Vagina (tissue), 2 donors: Measurements from ENCODE around the gene CIBAR2. TPM values are rescaled to one million over a fixed set of nuclear protein-coding genes. Genes with fewer than 3 reads are reported as not detected.
"Not testable (repeated sequence)": the region's sequence is repeated elsewhere in the genome, so short reads cannot be mapped to it uniquely, and the experiment has no call there.

Experiments
- DNase-seq, 2 donors: peaks; one replicate each; pipeline ENCODE4 v3.0.0-alpha.2; 2017; ENCODE audit errors: extremely low spot score in 2 of 2
- H3K27ac ChIP-seq: fragments of 200-600 bp; sonication (generic); one replicate; pipeline ENCODE4 v1.5.1; 2019
- H3K27me3 ChIP-seq: fragments of 200-600 bp; sonication (generic); one replicate; pipeline ENCODE4 v1.5.1; 2019
- H3K36me3 ChIP-seq, 2 donors: fragments of 200-600 bp; sonication (generic); one replicate each; pipeline ENCODE4 v1.5.1; 2017 to 2019
- H3K4me1 ChIP-seq: fragments of 200-600 bp; sonication (generic); one replicate; pipeline ENCODE4 v1.5.1; 2019
- H3K4me3 ChIP-seq, 2 donors: fragments of 200-600 bp; sonication (generic); 1 replicate in 1 of 2; 2 replicates in 1 of 2; pipeline ENCODE4 v1.5.1; 2016 to 2019
- H3K9me3 ChIP-seq: fragments of 200-600 bp; sonication (generic); one replicate; pipeline ENCODE4 v1.5.1; 2019
- POLR2A ChIP-seq, 2 donors: fragments of 450-650 bp; IDR thresholded peaks; one replicate each; pipeline ENCODE4 v1.6.1; 2017; ENCODE audit warnings: antibody characterized with exemption in 2 of 2, mild to moderate bottlenecking in 2 of 2, moderate library complexity in 2 of 2
- POLR2AphosphoS5 ChIP-seq, 2 donors: sonication (generic); formaldehyde crosslinking; IDR thresholded peaks; one replicate each; pipeline ENCODE4 v1.9.0; 2017; ENCODE audit warnings: antibody characterized with exemption in 2 of 2, mild to moderate bottlenecking in 2 of 2, low read depth in 1 of 2; ENCODE audit not compliant: insufficient read depth in 1 of 2
- intact Hi-C: fragments of 100-400 bp; cut with DNase I; formaldehyde crosslinking; loops from one replicate; pipeline ENCODE4 v1.15.1; 2023
- total RNA-seq: library from RNA; depleted of rRNA; stranded (reverse); fragments of >200 nt; gene quantifications from one replicate; pipeline ENCODE4 v1.2.3, GENCODE V29; 2016
- TF ChIP-seq, protein P1 (sequence below), 3 experiments: fragments of 450-650 bp in 2 of 3; fragments of 200-600 bp in 1 of 3; sonication (generic) in 1 of 3; IDR thresholded peaks; one replicate each; pipeline ENCODE4 v1.5.1; 2017 to 2019; ENCODE audit warnings: antibody characterized with exemption in 3 of 3, mild to moderate bottlenecking in 2 of 3, moderate library complexity in 2 of 3

CIBAR2 gene
- total RNA-seq, 1 donor from 2014 or later, result not detected

GRCh38 chr16:85124636-85125346, 12.5 kb upstream of the CIBAR2 start:
- Histone ChIP-seq H3K27me3 (no peaks in the 10 kb centered on the region), H3K4me1 (peaks cover 46% of the 10 kb centered on the region), H3K9me3 (no peaks in the 10 kb centered on the region), H3K36me3 (no peaks in the 10 kb centered on the region), H3K27ac (peak overlapping the region; percentile 76), H3K4me3 (no peak overlapping the region)
- intact Hi-C loops, result loop anchor here (5.0 to 10.0 kb wide), 2 partner anchors 38 to 110 kb away; no protein-coding TSS in a partner anchor
- DNase-seq, result no peak
- no peak for TF ChIP-seq POLR2A (IDR thresholded peaks at IDR 0.05)
- TF ChIP-seq, protein P1, sequence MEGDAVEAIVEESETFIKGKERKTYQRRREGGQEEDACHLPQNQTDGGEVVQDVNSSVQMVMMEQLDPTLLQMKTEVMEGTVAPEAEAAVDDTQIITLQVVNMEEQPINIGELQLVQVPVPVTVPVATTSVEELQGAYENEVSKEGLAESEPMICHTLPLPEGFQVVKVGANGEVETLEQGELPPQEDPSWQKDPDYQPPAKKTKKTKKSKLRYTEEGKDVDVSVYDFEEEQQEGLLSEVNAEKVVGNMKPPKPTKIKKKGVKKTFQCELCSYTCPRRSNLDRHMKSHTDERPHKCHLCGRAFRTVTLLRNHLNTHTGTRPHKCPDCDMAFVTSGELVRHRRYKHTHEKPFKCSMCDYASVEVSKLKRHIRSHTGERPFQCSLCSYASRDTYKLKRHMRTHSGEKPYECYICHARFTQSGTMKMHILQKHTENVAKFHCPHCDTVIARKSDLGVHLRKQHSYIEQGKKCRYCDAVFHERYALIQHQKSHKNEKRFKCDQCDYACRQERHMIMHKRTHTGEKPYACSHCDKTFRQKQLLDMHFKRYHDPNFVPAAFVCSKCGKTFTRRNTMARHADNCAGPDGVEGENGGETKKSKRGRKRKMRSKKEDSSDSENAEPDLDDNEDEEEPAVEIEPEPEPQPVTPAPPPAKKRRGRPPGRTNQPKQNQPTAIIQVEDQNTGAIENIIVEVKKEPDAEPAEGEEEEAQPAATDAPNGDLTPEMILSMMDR (IDR thresholded peaks at IDR 0.05), result no peak
- no peak for TF ChIP-seq POLR2AphosphoS5 (IDR thresholded peaks at IDR 0.05; ENCODE audit: insufficient read depth in 1 of 2, low read depth in 1 of 2)

GRCh38 chr16:85123891-85124635, 11.8 kb upstream of the CIBAR2 start:
- H3K4me3 ChIP-seq, result peak overlapping the region in 1 of 2 donors; percentile 9
- peak overlapping the region; percentile 76 for H3K27ac ChIP-seq
- H3K9me3 ChIP-seq, result no peaks in the 10 kb centered on the region
- no peaks in the 10 kb centered on the region for H3K27me3 ChIP-seq
- DNase-seq, result no peak
- peak in 1 of 2 donors; percentile 93 for TF ChIP-seq POLR2AphosphoS5 (IDR thresholded peaks at IDR 0.05; ENCODE audit: insufficient read depth in 1 of 2, low read depth in 1 of 2)
- TF ChIP-seq, protein P1 (IDR thresholded peaks at IDR 0.05), result no peak
- intact Hi-C loops, result loop anchor here (10.0 kb wide), 1 partner anchor 111 kb away; no protein-coding TSS in a partner anchor
- no peaks in the 10 kb centered on the region for H3K36me3 ChIP-seq
- H3K4me1 ChIP-seq, result peaks cover 39% of the 10 kb centered on the region

DNA sequence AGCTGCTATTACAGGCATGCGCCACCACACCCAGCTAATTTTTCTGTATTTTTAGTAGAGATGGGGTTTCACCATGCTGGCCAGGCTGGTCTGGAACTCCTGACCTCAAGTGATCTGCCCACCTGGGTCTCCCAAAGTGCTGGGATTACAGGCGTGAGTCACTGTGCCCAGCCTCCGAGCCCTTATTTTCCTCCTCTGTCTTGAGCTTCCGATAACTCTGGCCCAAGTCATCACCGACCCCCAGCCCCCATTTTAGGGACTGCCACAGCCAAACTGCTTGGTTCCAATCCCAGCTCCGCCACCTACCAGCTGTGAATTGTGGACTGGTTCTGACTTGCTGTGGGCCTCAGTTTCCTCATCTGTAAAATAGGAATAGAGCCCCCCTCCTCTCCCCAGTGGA, 11.2 kb upstream of the CIBAR2 start:
- intact Hi-C loops, result loop anchor here (10.0 kb wide), 1 partner anchor 111 kb away; no protein-coding TSS in a partner anchor
- Histone ChIP-seq H3K27ac (peak overlapping the region; percentile 76), H3K4me3 (peak overlapping the region in 1 of 2 donors; percentile 9), H3K4me1 (peaks cover 38% of the 10 kb centered on the region)
- H3K27me3 ChIP-seq, H3K36me3 ChIP-seq, DNase-seq, H3K9me3 ChIP-seq: not testable (repeated sequence)

GRCh38 chr16:85120006-85120340, 7.7 kb upstream of the CIBAR2 start:
- TF ChIP-seq POLR2AphosphoS5 (IDR thresholded peaks at IDR 0.05; ENCODE audit: insufficient read depth in 1 of 2, low read depth in 1 of 2) (no peak), POLR2A (IDR thresholded peaks at IDR 0.05) (no peak)
- TF ChIP-seq, protein P1 (IDR thresholded peaks at IDR 0.05), result no peak
- Histone ChIP-seq H3K27ac (no peak overlapping the region), H3K36me3 (no peaks in the 10 kb centered on the region), H3K9me3 (no peaks in the 10 kb centered on the region), H3K27me3 (no peaks in the 10 kb centered on the region), H3K4me1 (peaks cover 16% of the 10 kb centered on the region), H3K4me3 (no peak overlapping the region)
- intact Hi-C loops, result loop anchor here (10.0 kb wide), 1 partner anchor 115 kb away; no protein-coding TSS in a partner anchor
- no peak for DNase-seq

- no peaks in the 10 kb centered on the region for H3K9me3 ChIP-seq
- H3K4me3 ChIP-seq, result no peak overlapping the region
- TF ChIP-seq POLR2AphosphoS5 (IDR thresholded peaks at IDR 0.05; ENCODE audit: insufficient read depth in 1 of 2, low read depth in 1 of 2) (no peak), POLR2A (IDR thresholded peaks at IDR 0.05) (no peak)
- TF ChIP-seq, protein P1 (IDR thresholded peaks at IDR 0.05), result no peak
- no peaks in the 10 kb centered on the region for H3K36me3 ChIP-seq
- DNase-seq, result no peak
- no peak overlapping the region for H3K27ac ChIP-seq
- H3K4me1 ChIP-seq, result no peaks in the 10 kb centered on the region
- intact Hi-C loops, result loop anchor here (10.0 kb wide), 1 partner anchor 597 kb away; no protein-coding TSS in a partner anchor
- no peaks in the 10 kb centered on the region for H3K27me3 ChIP-seq
Observed at GRCh38 chr16:85117418-85117817, 5.1 kb upstream of the CIBAR2 start.
